NT2/D1 (cell line): Measurements from ENCODE around the gene NPAS3.

ENCODE experiments used
- YY1 ChIP-seq: IDR thresholded peaks from 2 replicates; pipeline ENCODE4 v1.6.1; 2011; ENCODE audit not compliant: insufficient read length, insufficient read depth
- ZNF274 ChIP-seq: IDR thresholded peaks from 2 replicates; pipeline ENCODE4 v1.6.1; 2011; ENCODE audit warnings: mild to moderate bottlenecking, low read depth, low read length

DNA sequence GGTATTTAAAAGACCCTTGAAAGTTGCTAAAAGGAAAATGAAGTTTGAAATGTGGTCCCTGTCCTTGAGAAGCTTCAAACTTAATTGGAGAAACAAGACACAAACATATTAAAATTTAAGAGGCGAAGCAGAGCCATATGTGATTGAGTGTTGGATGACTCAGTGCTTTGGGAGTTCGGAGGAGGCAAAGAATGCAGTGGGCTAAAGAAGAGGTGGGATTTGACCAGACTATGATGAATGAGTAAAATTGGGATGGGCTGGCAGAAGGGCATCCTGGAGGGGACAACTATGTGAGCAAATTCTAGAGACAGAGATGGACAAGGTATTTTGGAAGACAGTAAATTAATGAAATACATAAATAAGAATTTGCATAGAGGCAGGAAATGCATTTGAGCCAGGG is 653.6 kb downstream of the NPAS3 start:
- no peak for TF ChIP-seq YY1
- no peak for TF ChIP-seq ZNF274
